Ishikawa (cell line): ENCODE measurements around the gene ADH7.

Experiments used
- CEBPB ChIP-seq: IDR thresholded peaks from 2 replicates; pipeline ENCODE4 v1.6.1; 2012
- CREB1 ChIP-seq: IDR thresholded peaks from 2 replicates; pipeline ENCODE4 v1.6.1; 2012; ENCODE audit warnings: low read depth
- EGR1 ChIP-seq: IDR thresholded peaks from 2 replicates; pipeline ENCODE4 v1.6.1; 2012
- EP300 ChIP-seq: IDR thresholded peaks from 2 replicates; pipeline ENCODE4 v1.6.1; 2012; ENCODE audit warnings: borderline replicate concordance
- FOXM1 ChIP-seq: IDR thresholded peaks from 2 replicates; pipeline ENCODE4 v1.6.1; 2012; ENCODE audit warnings: low read depth, borderline replicate concordance
- MAX ChIP-seq: IDR thresholded peaks from 2 replicates; pipeline ENCODE4 v1.6.1; 2012
- NFIC ChIP-seq: IDR thresholded peaks from 2 replicates; pipeline ENCODE4 v1.6.1; 2012
- RAD21 ChIP-seq: IDR thresholded peaks from 2 replicates; pipeline ENCODE4 v1.6.1; 2012; ENCODE audit warnings: low read depth
- REST ChIP-seq: IDR thresholded peaks from 2 replicates; pipeline ENCODE4 v1.6.1; 2012; ENCODE audit warnings: low read depth, mild to moderate bottlenecking
- TAF1 ChIP-seq: IDR thresholded peaks from 2 replicates; pipeline ENCODE4 v1.6.1; 2012; ENCODE audit warnings: low read depth, mild to moderate bottlenecking
- TCF12 ChIP-seq: IDR thresholded peaks from 2 replicates; pipeline ENCODE4 v1.6.1; 2012; ENCODE audit warnings: low read depth
- TEAD4 ChIP-seq: IDR thresholded peaks from 2 replicates; pipeline ENCODE4 v1.6.1; 2012
- USF1 ChIP-seq: IDR thresholded peaks from 2 replicates; pipeline ENCODE4 v1.6.1; 2012
- YY1 ChIP-seq: IDR thresholded peaks from 2 replicates; pipeline ENCODE4 v1.6.1; 2012; ENCODE audit warnings: low read depth
- ZBTB7A ChIP-seq: IDR thresholded peaks from 2 replicates; pipeline ENCODE4 v1.6.1; 2012; ENCODE audit warnings: low read depth

ADH7 gene

GRCh38 chr4:99383833-99384392 is 51.2 kb downstream of the ADH7 start:
- TF ChIP-seq ZBTB7A, result no peak
- no peak for TF ChIP-seq TEAD4
- no peak for TF ChIP-seq CEBPB

- TF ChIP-seq MAX, result no peak
- TF ChIP-seq CREB1, result no peak
- no peak for TF ChIP-seq RAD21
- no peak for TF ChIP-seq NFIC
- no peak for TF ChIP-seq TAF1
- no peak for TF ChIP-seq EGR1
- no peak for TF ChIP-seq EP300
- no peak for TF ChIP-seq USF1
- no peak for TF ChIP-seq ZBTB7A
- no peak for TF ChIP-seq REST
- TF ChIP-seq FOXM1, result no peak
- no peak for TF ChIP-seq TEAD4
- no peak for TF ChIP-seq YY1
- TF ChIP-seq CEBPB, result no peak
- no peak for TF ChIP-seq TCF12
These were observed 51.7 kb downstream of the ADH7 start for GRCh38 chr4:99383399-99383798.

- TF ChIP-seq ZBTB7A (no peak), TEAD4 (no peak), CREB1 (no peak), REST (no peak), EP300 (no peak), USF1 (no peak), RAD21 (no peak), NFIC (no peak), FOXM1 (no peak), TAF1 (no peak), CEBPB (no peak), EGR1 (no peak)
These were observed 52.3 kb downstream of the ADH7 start for GRCh38 chr4:99382745-99383360.

- TF ChIP-seq TAF1, result no peak
- no peak for TF ChIP-seq RAD21
- no peak for TF ChIP-seq YY1
- TF ChIP-seq USF1, result no peak
- no peak for TF ChIP-seq CEBPB
- TF ChIP-seq FOXM1, result no peak
- TF ChIP-seq NFIC, result no peak
- no peak for TF ChIP-seq EP300
- no peak for TF ChIP-seq ZBTB7A
- no peak for TF ChIP-seq MAX
- no peak for TF ChIP-seq REST
- TF ChIP-seq TCF12, result no peak
- no peak for TF ChIP-seq CREB1
- no peak for TF ChIP-seq EGR1
- no peak for TF ChIP-seq TEAD4
These were observed 53.5 kb downstream of the ADH7 start for GRCh38 chr4:99381588-99382175.
